ENCODE measurements around the gene MED25. TPM values are rescaled to one million over a fixed set of nuclear protein-coding genes. Genes with fewer than 3 reads are reported as not detected.
A peak's percentile ranks its signal among the peaks of the same experiment; 100 is the strongest.

MED25 gene
- total RNA-seq, 1 experiment from 2014 or later, result 99.6 TPM

DNA sequence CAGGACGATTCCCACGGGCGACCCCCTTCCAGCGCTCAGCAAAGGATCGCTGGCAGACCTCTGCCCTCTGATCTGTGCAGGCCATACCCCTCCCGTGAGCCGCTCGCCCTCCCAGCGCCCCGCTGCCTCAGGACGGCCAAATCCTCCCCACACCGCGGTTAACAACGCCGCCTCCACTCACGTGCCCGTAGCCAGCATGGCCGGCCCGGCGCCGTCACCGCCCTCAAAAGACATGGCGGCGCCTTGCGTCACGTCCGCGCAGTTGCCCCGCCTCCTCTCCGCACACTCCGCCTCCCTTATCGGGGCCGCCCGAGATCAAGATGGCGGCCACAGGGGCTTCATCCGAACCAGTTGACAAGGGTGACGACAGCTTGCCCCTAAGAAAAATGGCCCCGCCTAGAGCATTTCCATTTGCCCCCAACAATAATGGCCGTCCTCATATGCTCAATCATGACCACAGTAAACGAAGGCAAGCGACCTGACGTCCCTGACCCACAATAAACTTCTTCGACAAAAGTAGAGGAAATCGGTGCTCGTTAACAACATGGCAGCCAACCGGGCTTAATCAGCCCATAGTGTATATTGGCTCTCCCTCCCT is 58.4 kb downstream of the MED25 start:
- Histone ChIP-seq H3K27me3 (ENCODE audit: insufficient read depth, low read depth) (no peaks in the 10 kb centered on the region), H3K79me2 (ENCODE audit: low read depth) (peaks cover 52% of the 10 kb centered on the region), H3K4me3 (peak overlapping the region; percentile 79), H3K27ac (peak overlapping the region; percentile 92), H3K4me1 (replicated peaks; ENCODE audit: insufficient read depth) (peaks cover 21% of the 10 kb centered on the region), H4K20me1 (ENCODE audit: insufficient read depth) (peaks cover 36% of the 10 kb centered on the region), H3K36me3 (ENCODE audit: low read depth) (peaks cover 14% of the 10 kb centered on the region; the same call in 1 of the 2 replicates), H3K9me2 (ENCODE audit: insufficient read depth) (no peaks in the 10 kb centered on the region), H3K9me3 (ENCODE audit: insufficient read depth, low read depth) (no peaks in the 10 kb centered on the region), H3F3A (ENCODE audit: insufficient read depth, low read depth) (peaks cover 20% of the 10 kb centered on the region; the same call in 1 of the 2 replicates), H3K4me2 (peak overlapping the region; percentile 95), H2AFZ (peak overlapping the region; percentile 86)
- BruUV-seq (replicated peaks), result no TSS peak
- peak; percentile 91 to 97 for DNase-seq
- TF ChIP-seq, protein P1, sequence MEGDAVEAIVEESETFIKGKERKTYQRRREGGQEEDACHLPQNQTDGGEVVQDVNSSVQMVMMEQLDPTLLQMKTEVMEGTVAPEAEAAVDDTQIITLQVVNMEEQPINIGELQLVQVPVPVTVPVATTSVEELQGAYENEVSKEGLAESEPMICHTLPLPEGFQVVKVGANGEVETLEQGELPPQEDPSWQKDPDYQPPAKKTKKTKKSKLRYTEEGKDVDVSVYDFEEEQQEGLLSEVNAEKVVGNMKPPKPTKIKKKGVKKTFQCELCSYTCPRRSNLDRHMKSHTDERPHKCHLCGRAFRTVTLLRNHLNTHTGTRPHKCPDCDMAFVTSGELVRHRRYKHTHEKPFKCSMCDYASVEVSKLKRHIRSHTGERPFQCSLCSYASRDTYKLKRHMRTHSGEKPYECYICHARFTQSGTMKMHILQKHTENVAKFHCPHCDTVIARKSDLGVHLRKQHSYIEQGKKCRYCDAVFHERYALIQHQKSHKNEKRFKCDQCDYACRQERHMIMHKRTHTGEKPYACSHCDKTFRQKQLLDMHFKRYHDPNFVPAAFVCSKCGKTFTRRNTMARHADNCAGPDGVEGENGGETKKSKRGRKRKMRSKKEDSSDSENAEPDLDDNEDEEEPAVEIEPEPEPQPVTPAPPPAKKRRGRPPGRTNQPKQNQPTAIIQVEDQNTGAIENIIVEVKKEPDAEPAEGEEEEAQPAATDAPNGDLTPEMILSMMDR (conservative IDR thresholded peaks at IDR 0.05), result no peak
- no peak for TF ChIP-seq EZH2 (IDR thresholded peaks at IDR 0.05; ENCODE audit: low read depth)
- POLR2A ChIA-PET (ENCODE audit: unreplicated experiment), result interaction anchor here (0.6 to 0.7 kb wide), 2 partner anchors 9 to 423 kb away, joined by 3 to 4 read pairs; partner anchors contain the start of gene ALDH16A1
- intact Hi-C loops (cut with micrococcal nuclease; ENCODE audit: unreplicated experiment), result loop anchor here (1.0 to 5.0 kb wide), 12 partner anchors 7 to 514 kb away; partner anchors contain the start of genes AP2A1, ATF5, DKKL1 and FUZ
- CTCF ChIA-PET, result no interaction called here

DNA sequence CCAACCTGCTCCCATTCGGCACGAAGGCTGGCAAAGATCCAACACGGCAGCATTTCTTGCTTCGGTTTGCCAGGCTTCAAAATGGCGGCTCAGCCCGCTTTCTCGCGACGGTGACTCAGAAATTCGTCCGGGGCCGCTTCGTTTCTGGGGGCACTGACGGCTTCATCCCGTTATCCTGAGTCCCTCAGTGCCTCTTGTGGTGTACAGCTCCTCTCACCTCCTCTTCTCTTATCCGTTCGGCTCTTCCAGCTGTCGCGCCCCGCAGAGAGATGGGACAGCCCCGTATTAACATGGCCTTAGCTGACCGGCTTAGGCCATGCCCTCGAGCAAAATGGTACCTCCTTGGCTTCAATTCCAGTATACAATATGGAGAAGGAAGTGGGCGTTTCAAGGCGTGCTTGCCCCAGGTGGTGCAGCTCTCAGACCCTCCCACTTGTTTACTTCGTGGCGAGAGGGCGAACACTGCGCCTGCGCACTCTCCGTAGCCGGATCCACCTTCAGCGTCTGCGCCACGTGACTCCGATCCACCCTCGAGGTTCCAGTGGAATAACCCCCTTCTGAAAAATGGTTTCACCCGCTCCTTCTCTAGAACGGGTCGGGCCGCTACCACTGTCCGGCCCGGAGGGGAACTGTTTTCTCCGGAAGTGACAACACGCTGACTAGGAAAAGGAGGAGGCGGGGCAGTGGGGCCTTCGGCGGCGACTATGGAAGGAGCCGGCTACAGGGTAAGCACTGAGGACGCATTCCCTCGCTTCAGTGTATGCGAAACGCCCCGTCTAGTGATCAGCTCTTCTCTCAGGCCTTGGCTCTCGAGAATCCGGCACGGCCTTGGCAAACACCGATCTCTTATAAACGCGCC is 59.2 kb downstream of the MED25 start, which contains the start of the genes AKT1S1 and TBC1D17:
Gene AKT1S1, minus strand, starts transcription at position 336 of the 859 bp plus-strand sequence. CDS start 4,060 bp downstream, outside the sequence.
Gene TBC1D17, plus strand, starts transcription at position 683 of the 859 bp plus-strand sequence. Its CDS starts 22 bp downstream, at position 705.
- H3K4me2 ChIP-seq, result peak within 1 kb of the TSS; percentile 95
- peak; percentile 99 for DNase-seq
- BruUV-seq (replicated peaks), result TSS peak; percentile 38
- no peak for TF ChIP-seq EZH2 (IDR thresholded peaks at IDR 0.05; ENCODE audit: low read depth)
- TF ChIP-seq, protein P1 (conservative IDR thresholded peaks at IDR 0.05), result no peak
- peaks cover 16% of the 10 kb centered on the region; the same call in 1 of the 2 replicates for H3K36me3 ChIP-seq (ENCODE audit: low read depth)
- H3F3A ChIP-seq (ENCODE audit: insufficient read depth, low read depth), result 0 out of 2 replicates have a peak, but pooled peaks cover 17% of the 10 kb centered on the region
- H2AFZ ChIP-seq, result peak within 1 kb of the TSS; percentile 86
- CTCF ChIA-PET, result no interaction called here
- intact Hi-C loops (cut with micrococcal nuclease; ENCODE audit: unreplicated experiment), result loop anchor here (1.0 to 5.0 kb wide), 12 partner anchors 8 to 514 kb away; partner anchors contain the start of genes AP2A1, ATF5, DKKL1 and FUZ
- H3K9me2 ChIP-seq (ENCODE audit: insufficient read depth), result no peaks in the 10 kb centered on the region
- no peaks in the 10 kb centered on the region for H3K27me3 ChIP-seq (ENCODE audit: insufficient read depth, low read depth)
- H4K20me1 ChIP-seq (ENCODE audit: insufficient read depth), result peaks cover 32% of the 10 kb centered on the region
- H3K4me3 ChIP-seq, result peak within 1 kb of the TSS; percentile 79
- peaks cover 21% of the 10 kb centered on the region for H3K4me1 ChIP-seq (replicated peaks; ENCODE audit: insufficient read depth)
- H3K79me2 ChIP-seq (ENCODE audit: low read depth), result peaks cover 48% of the 10 kb centered on the region
- H3K27ac ChIP-seq, result peak within 1 kb of the TSS; percentile 92
- POLR2A ChIA-PET (ENCODE audit: unreplicated experiment), result interaction anchor here (0.6 to 0.7 kb wide), 2 partner anchors 237 to 381 kb away, joined by 5 to 7 read pairs; partner anchors contain the start of genes RPS11 and RRAS
- no peaks in the 10 kb centered on the region for H3K9me3 ChIP-seq (ENCODE audit: insufficient read depth, low read depth)
